HEK293 (cell line): Measurements from ENCODE around the gene KLHL15.

Experiments
- BCL11A ChIP-seq: fragments of 450-650 bp; formaldehyde crosslinking; IDR thresholded peaks from 2 replicates; pipeline ENCODE4 v1.5.1; 2016; ENCODE audit warnings: low read depth, missing biosample characterization, missing genetic modification characterization
- HOXD13 ChIP-seq: sonication (generic); formaldehyde crosslinking; IDR thresholded peaks from 2 replicates; pipeline ENCODE4 v1.8.0; 2022; ENCODE audit warnings: missing genetic modification reagents, borderline replicate concordance
- IKZF3 ChIP-seq: fragments of 450-650 bp; IDR thresholded peaks from 2 replicates; pipeline ENCODE4 v1.5.0; 2018; ENCODE audit warnings: missing biosample characterization, mild to moderate bottlenecking, missing genetic modification characterization, moderate library complexity
- KLF10 ChIP-seq: fragments of 450-650 bp; IDR thresholded peaks from 2 replicates; pipeline ENCODE4 v1.5.1; 2018; ENCODE audit warnings: missing biosample characterization, mild to moderate bottlenecking, missing genetic modification characterization
- SALL2 ChIP-seq: fragments of 450-650 bp; formaldehyde crosslinking; IDR thresholded peaks from 2 replicates; pipeline ENCODE4 v1.5.0; 2017; ENCODE audit warnings: missing biosample characterization, mild to moderate bottlenecking, missing genetic modification characterization, borderline replicate concordance
- SP7 ChIP-seq: fragments of 450-650 bp; formaldehyde crosslinking; IDR thresholded peaks from 2 replicates; pipeline ENCODE4 v1.5.1; 2016; ENCODE audit warnings: missing biosample characterization, missing genetic modification characterization
- YY2 ChIP-seq: fragments of 450-650 bp; formaldehyde crosslinking; IDR thresholded peaks from 2 replicates; pipeline ENCODE4 v1.5.1; 2016; ENCODE audit warnings: missing biosample characterization, missing genetic modification characterization
- ZBTB20 ChIP-seq: fragments of 450-650 bp; formaldehyde crosslinking; IDR thresholded peaks from 2 replicates; pipeline ENCODE4 v1.5.1; 2016; ENCODE audit warnings: missing biosample characterization, missing genetic modification characterization
- ZBTB26 ChIP-seq: fragments of 450-650 bp; formaldehyde crosslinking; optimal IDR thresholded peaks from 2 replicates; pipeline ENCODE3; 2016; ENCODE audit warnings: missing biosample characterization, mild to moderate bottlenecking, missing genetic modification characterization
- ZBTB44 ChIP-seq: fragments of 450-650 bp; IDR thresholded peaks from 2 replicates; pipeline ENCODE4 v1.5.1; 2018; ENCODE audit warnings: missing biosample characterization, mild to moderate bottlenecking, missing genetic modification characterization
- ZFP37 ChIP-seq: fragments of 450-650 bp; formaldehyde crosslinking; IDR thresholded peaks from 2 replicates; pipeline ENCODE4 v1.5.1; 2016; ENCODE audit warnings: missing biosample characterization, missing genetic modification characterization
- ZNF140 ChIP-seq: fragments of 450-650 bp; formaldehyde crosslinking; IDR thresholded peaks from 2 replicates; pipeline ENCODE4 v1.5.1; 2016; ENCODE audit warnings: missing biosample characterization, missing genetic modification characterization
- ZNF146 ChIP-seq: fragments of 450-650 bp; formaldehyde crosslinking; IDR thresholded peaks from 2 replicates; pipeline ENCODE4 v1.5.1; 2016; ENCODE audit warnings: missing biosample characterization, missing genetic modification characterization
- ZNF175 ChIP-seq: fragments of 450-650 bp; formaldehyde crosslinking; IDR thresholded peaks from 2 replicates; pipeline ENCODE4 v1.5.1; 2016; ENCODE audit warnings: missing biosample characterization, missing genetic modification characterization
- ZNF18 ChIP-seq: fragments of 450-650 bp; formaldehyde crosslinking; IDR thresholded peaks from 2 replicates; pipeline ENCODE4 v1.5.1; 2016; ENCODE audit warnings: missing biosample characterization, missing genetic modification characterization
- ZNF2 ChIP-seq: fragments of 450-650 bp; formaldehyde crosslinking; IDR thresholded peaks from 2 replicates; pipeline ENCODE4 v1.5.1; 2016; ENCODE audit warnings: missing biosample characterization, missing genetic modification characterization
- ZNF223 ChIP-seq: fragments of 450-650 bp; formaldehyde crosslinking; IDR thresholded peaks from 2 replicates; pipeline ENCODE4 v1.5.1; 2016; ENCODE audit warnings: missing biosample characterization, missing genetic modification characterization
- ZNF23 ChIP-seq: fragments of 450-650 bp; formaldehyde crosslinking; IDR thresholded peaks from 2 replicates; pipeline ENCODE4 v1.5.1; 2016; ENCODE audit warnings: missing biosample characterization, missing genetic modification characterization, borderline replicate concordance
- ZNF24 ChIP-seq: fragments of 450-650 bp; formaldehyde crosslinking; IDR thresholded peaks from 2 replicates; pipeline ENCODE4 v1.5.1; 2016; ENCODE audit warnings: missing biosample characterization, missing genetic modification characterization
- ZNF335 ChIP-seq: fragments of 450-650 bp; formaldehyde crosslinking; conservative IDR thresholded peaks from 2 replicates; pipeline ENCODE4 v1.5.1; 2016; ENCODE audit warnings: missing biosample characterization, missing genetic modification characterization
- ZNF501 ChIP-seq: fragments of 450-650 bp; formaldehyde crosslinking; IDR thresholded peaks from 2 replicates; pipeline ENCODE4 v1.5.1; 2016; ENCODE audit warnings: missing biosample characterization, missing genetic modification characterization
- ZNF518A ChIP-seq: fragments of 450-650 bp; formaldehyde crosslinking; conservative IDR thresholded peaks from 2 replicates; pipeline ENCODE4 v1.5.1; 2016; ENCODE audit warnings: low read depth, missing biosample characterization, missing genetic modification characterization
- ZNF561 ChIP-seq: fragments of 450-650 bp; IDR thresholded peaks from 2 replicates; pipeline ENCODE4 v1.5.1; 2018; ENCODE audit warnings: missing biosample characterization, missing genetic modification characterization, borderline replicate concordance
- ZNF623 ChIP-seq: fragments of 450-650 bp; formaldehyde crosslinking; IDR thresholded peaks from 2 replicates; pipeline ENCODE4 v1.5.1; 2016; ENCODE audit warnings: missing biosample characterization, missing genetic modification characterization
- ZNF639 ChIP-seq: fragments of 450-650 bp; formaldehyde crosslinking; IDR thresholded peaks from 2 replicates; pipeline ENCODE4 v1.5.1; 2016; ENCODE audit warnings: missing biosample characterization, missing genetic modification characterization
- ZNF843 ChIP-seq: fragments of 450-650 bp; formaldehyde crosslinking; IDR thresholded peaks from 2 replicates; pipeline ENCODE4 v1.5.1; 2016; ENCODE audit warnings: missing biosample characterization, missing genetic modification characterization
- ZSCAN18 ChIP-seq: fragments of 450-650 bp; formaldehyde crosslinking; IDR thresholded peaks from 2 replicates; pipeline ENCODE4 v1.5.1; 2016; ENCODE audit warnings: missing biosample characterization, missing genetic modification characterization

Gene KLHL15

GRCh38 chrX:24054182-24055042 is 27.4 kb upstream of the KLHL15 start, which contains the start of gene EIF2S3 (continued):
- TF ChIP-seq ZNF639 (tag by site-specific recombination) (peak; percentile 94), SP7 (peak; percentile 85; the same call in 1 of the 2 replicates), ZNF518A (tag by site-specific recombination) (peak; percentile 86), SALL2 (no peak), IKZF3 (tag by site-specific recombination) (peak; percentile 100), ZFP37 (tag by site-specific recombination) (no peak; the same call in 1 of the 2 replicates), ZNF561 (no peak), ZNF843 (tag by site-specific recombination) (peak; percentile 74), ZNF223 (tag by site-specific recombination) (no peak), ZNF146 (tag by site-specific recombination) (no peak), BCL11A (tag by site-specific recombination) (no peak), YY2 (tag by site-specific recombination) (peak; percentile 78), ZNF140 (tag by site-specific recombination) (no peak), ZNF175 (no peak), ZNF24 (peak; percentile 87), ZNF18 (tag by site-specific recombination) (peak; percentile 74), ZNF2 (tag by site-specific recombination) (0 out of 2 replicates have a peak, but pooled peaks have one; percentile 63), ZBTB44 (tag by site-specific recombination) (no peak), ZSCAN18 (tag by site-specific recombination) (peak; percentile 78; the same call in 1 of the 2 replicates), ZBTB26 (tag by site-specific recombination) (peak; percentile 83), KLF10 (tag by site-specific recombination) (peak; percentile 95), ZNF335 (tag by site-specific recombination) (peak; percentile 100), HOXD13 (no peak), ZNF623 (tag by site-specific recombination) (peak; percentile 23; the same call in 1 of the 2 replicates), ZNF501 (tag by site-specific recombination) (peak; percentile 60; the same call in 1 of the 2 replicates), ZNF23 (tag by site-specific recombination) (no peak), ZBTB20 (tag by site-specific recombination) (peak; percentile 97)
